Mesenchymal stem cell (in vitro differentiated cells and primary cell): ENCODE measurements around the gene TBC1D22A.
A peak's percentile ranks its signal among the peaks of the same experiment; 100 is the strongest.

Source experiments
- DNase-seq: peaks from one replicate; pipeline ENCODE4 v3.0.0-alpha.2; 2013
- H2AFZ ChIP-seq: one replicate; pipeline ENCODE4 v1.6.1; 2013; ENCODE audit warnings: low read depth, mild to moderate bottlenecking, control low read depth, inconsistent platforms, low read length, moderate library complexity
- H2AK5ac ChIP-seq: 2 replicates; pipeline ENCODE4 v1.6.1; 2013; ENCODE audit warnings: low read length, moderate library complexity, mild to moderate bottlenecking, inconsistent platforms; ENCODE audit not compliant: severe bottlenecking
- H2BK120ac ChIP-seq: one replicate; pipeline ENCODE4 v1.6.1; 2013; ENCODE audit warnings: low read depth, mild to moderate bottlenecking, inconsistent platforms, low read length, moderate library complexity
- H2BK12ac ChIP-seq, 2 experiments: one replicate each; pipeline ENCODE4 v1.6.1; 2013; ENCODE audit warnings: inconsistent platforms in 2 of 2, low read length in 2 of 2, mild to moderate bottlenecking in 2 of 2, moderate library complexity in 2 of 2, control low read depth in 1 of 2
- H2BK15ac ChIP-seq: one replicate; pipeline ENCODE4 v1.6.1; 2013; ENCODE audit warnings: mild to moderate bottlenecking, low read depth, inconsistent platforms; ENCODE audit not compliant: poor library complexity, severe bottlenecking
- H2BK5ac ChIP-seq: 2 replicates; pipeline ENCODE4 v1.6.1; 2013; ENCODE audit warnings: low read depth, mild to moderate bottlenecking, low read length, control low read depth, inconsistent platforms; ENCODE audit not compliant: poor library complexity, severe bottlenecking
- H3K14ac ChIP-seq, 2 experiments: one replicate each; pipeline ENCODE4 v1.6.1; 2013; ENCODE audit warnings: inconsistent platforms in 2 of 2, low read length in 2 of 2, control low read depth in 1 of 2, mild to moderate bottlenecking in 1 of 2, moderate library complexity in 1 of 2
- H3K18ac ChIP-seq, 2 experiments: one replicate each; pipeline ENCODE4 v1.6.1; 2013; ENCODE audit warnings: inconsistent platforms in 2 of 2, low read length in 2 of 2, control low read depth in 1 of 2, low read depth in 1 of 2, mild to moderate bottlenecking in 1 of 2
- H3K23ac ChIP-seq, 2 experiments: one replicate each; pipeline ENCODE4 v1.6.1; 2013; ENCODE audit warnings: inconsistent platforms in 2 of 2, low read length in 2 of 2, mild to moderate bottlenecking in 2 of 2, moderate library complexity in 2 of 2, control low read depth in 1 of 2
- H3K27ac ChIP-seq: 2 replicates; pipeline ENCODE4 v1.5.1; 2013; ENCODE audit warnings: mild to moderate bottlenecking, moderate library complexity, low read length, control low read depth, inconsistent platforms; ENCODE audit not compliant: poor library complexity, severe bottlenecking
- H3K27me3 ChIP-seq, 2 experiments: 2 replicates each; pipeline versions ENCODE4 v1.6.1 to v1.7.0; 2013; ENCODE audit warnings: low read length in 2 of 2, mild to moderate bottlenecking in 2 of 2, moderate library complexity in 2 of 2, control low read depth in 1 of 2, inconsistent platforms in 1 of 2; ENCODE audit not compliant: control insufficient read depth in 1 of 2, insufficient read depth in 1 of 2
- H3K36me3 ChIP-seq, 2 experiments: 2 replicates each; pipeline versions ENCODE4 v1.6.1 to v1.7.0; 2013; ENCODE audit warnings: low read length in 2 of 2, control low read depth in 1 of 2, inconsistent platforms in 1 of 2, low read depth in 1 of 2, mild to moderate bottlenecking in 1 of 2; ENCODE audit not compliant: insufficient read depth in 2 of 2, control insufficient read depth in 1 of 2
- H3K4ac ChIP-seq, 2 experiments: one replicate each; pipeline ENCODE4 v1.6.1; 2013; ENCODE audit warnings: inconsistent platforms in 2 of 2, low read length in 2 of 2, mild to moderate bottlenecking in 2 of 2, moderate library complexity in 2 of 2, control low read depth in 1 of 2, low read depth in 1 of 2
- H3K4me1 ChIP-seq: 2 replicates; pipeline ENCODE4 v1.6.1; 2013; ENCODE audit warnings: low read depth, low read length, control low read depth; ENCODE audit not compliant: control insufficient read depth, insufficient read depth
- H3K4me2 ChIP-seq: 2 replicates; pipeline ENCODE4 v1.6.1; 2013; ENCODE audit warnings: low read length, mild to moderate bottlenecking, inconsistent platforms; ENCODE audit not compliant: poor library complexity, severe bottlenecking
- H3K4me3 ChIP-seq, 2 experiments: 2 replicates each; pipeline versions ENCODE4 v1.5.1 to v1.7.0; 2013; ENCODE audit warnings: low read length in 2 of 2, mild to moderate bottlenecking in 2 of 2, control low read depth in 1 of 2, low read depth in 1 of 2; ENCODE audit not compliant: insufficient read depth in 1 of 2
- H3K79me1 ChIP-seq: replicated peaks from 2 replicates; pipeline ENCODE4 v1.6.1; 2013; ENCODE audit warnings: mild to moderate bottlenecking, control low read depth, low read length, inconsistent platforms; ENCODE audit not compliant: poor library complexity, severe bottlenecking
- H3K9ac ChIP-seq: 2 replicates; pipeline ENCODE4 v1.7.0; 2013; ENCODE audit warnings: mild to moderate bottlenecking, low read length, moderate library complexity
- H3K9me3 ChIP-seq: 2 replicates; pipeline ENCODE4 v1.7.0; 2013; ENCODE audit warnings: mild to moderate bottlenecking, low read length; ENCODE audit not compliant: control insufficient read depth
- H4K8ac ChIP-seq: one replicate; pipeline ENCODE4 v1.6.1; 2013; ENCODE audit warnings: inconsistent platforms, mild to moderate bottlenecking, low read length, moderate library complexity
- H4K91ac ChIP-seq: one replicate; pipeline ENCODE4 v1.6.1; 2013; ENCODE audit warnings: mild to moderate bottlenecking, low read length, inconsistent platforms
- WGBS: methylation state at CpG from one replicate; pipeline ENCODE4 v1.1.7; 2013; ENCODE audit warnings: mixed read lengths; 5-methylcytosine and 5-hydroxymethylcytosine counted together

TBC1D22A gene

GRCh38 chr22:46757104-46757503 lies 5.3 kb upstream of the TBC1D22A start:
- Histone ChIP-seq H3K23ac (no peak overlapping the region), H3K4me3 (no peak overlapping the region), H3K18ac (no peak overlapping the region), H3K27me3 (no peaks in the 10 kb centered on the region), H3K36me3 (peaks cover 5 to 6% of the 10 kb centered on the region in 2 experiments), H3K9ac (no peak overlapping the region), H2AFZ (no peak overlapping the region), H3K14ac (no peak overlapping the region), H2BK5ac (no peak overlapping the region), H3K4ac (no peak overlapping the region), H2BK120ac (no peak overlapping the region), H3K79me1 (peaks cover 9% of the 10 kb centered on the region), H4K8ac (no peak overlapping the region), H4K91ac (no peak overlapping the region), H3K4me1 (peaks cover 20% of the 10 kb centered on the region), H2AK5ac (no peak overlapping the region), H3K9me3 (peaks cover 4% of the 10 kb centered on the region), H2BK15ac (no peak overlapping the region), H3K27ac (no peak overlapping the region), H3K4me2 (no peak overlapping the region), H2BK12ac (peak overlapping the region in 1 of 2 experiments; percentile 17)
- DNase-seq, result no peak
- 90% methylated on average over 2 of the region's 2 CpGs for WGBS

- no peak overlapping the region for H2BK120ac ChIP-seq
- no peak overlapping the region for H4K8ac ChIP-seq
- no peak overlapping the region for H3K4ac ChIP-seq
- no peak overlapping the region for H3K4me2 ChIP-seq
- H3K27ac ChIP-seq, result no peak overlapping the region
- H2AK5ac ChIP-seq, result no peak overlapping the region
- DNase-seq, result no peak
- H3K14ac ChIP-seq, result no peak overlapping the region
- no peak overlapping the region for H4K91ac ChIP-seq
- peaks cover 20% of the 10 kb centered on the region for H3K4me1 ChIP-seq
- peak overlapping the region in 1 of 2 experiments; percentile 18 for H2BK12ac ChIP-seq
- H3K18ac ChIP-seq, result no peak overlapping the region
- H3K4me3 ChIP-seq, result no peak overlapping the region
- H3K79me1 ChIP-seq, result peaks cover 10% of the 10 kb centered on the region
- no peaks in the 10 kb centered on the region for H3K27me3 ChIP-seq
- no peak overlapping the region for H2BK15ac ChIP-seq
- H3K9me3 ChIP-seq, result peaks cover 4% of the 10 kb centered on the region
- H3K23ac ChIP-seq, result no peak overlapping the region
- no peak overlapping the region for H2BK5ac ChIP-seq
- H3K9ac ChIP-seq, result peak overlapping the region; percentile 7
- 100% methylated on average over 1 of the region's 1 CpG for WGBS
- peaks cover 6 to 7% of the 10 kb centered on the region in 2 experiments for H3K36me3 ChIP-seq
- H2AFZ ChIP-seq, result no peak overlapping the region
Observed at GRCh38 chr22:46758121-46758520, 4.3 kb upstream of the TBC1D22A start.

GRCh38 chr22:46758867-46759290 lies 3.6 kb upstream of the TBC1D22A start:
- Histone ChIP-seq H2BK5ac (no peak overlapping the region), H3K79me1 (peaks cover 10% of the 10 kb centered on the region), H3K18ac (no peak overlapping the region), H3K27ac (peak overlapping the region; percentile 20), H3K9ac (peak overlapping the region; percentile 7), H3K9me3 (peaks cover 4% of the 10 kb centered on the region), H4K8ac (peak overlapping the region; percentile 21), H3K14ac (no peak overlapping the region), H3K4me2 (no peak overlapping the region), H3K27me3 (no peaks in the 10 kb centered on the region), H4K91ac (no peak overlapping the region), H3K36me3 (peaks cover 6 to 7% of the 10 kb centered on the region in 2 experiments), H3K4me3 (no peak overlapping the region), H2BK15ac (no peak overlapping the region), H3K4ac (peak overlapping the region in 1 of 2 experiments; percentile 29), H2AFZ (peak overlapping the region; percentile 30), H3K4me1 (peaks cover 14% of the 10 kb centered on the region), H3K23ac (no peak overlapping the region), H2AK5ac (peak overlapping the region; percentile 27), H2BK120ac (no peak overlapping the region), H2BK12ac (peak overlapping the region in 1 of 2 experiments; percentile 43)
- 53% methylated on average over 6 of the region's 6 CpGs for WGBS
- DNase-seq, result peak; percentile 74

- Histone ChIP-seq H2AFZ (no peak overlapping the region), H3K27me3 (no peaks in the 10 kb centered on the region), H3K79me1 (peaks cover 12% of the 10 kb centered on the region), H3K36me3 (peaks cover 6 to 7% of the 10 kb centered on the region in 2 experiments), H3K4me2 (peak overlapping the region; percentile 69), H3K4ac (no peak overlapping the region), H3K4me3 (peak overlapping the region in 1 of 2 experiments; percentile 99), H2BK5ac (no peak overlapping the region), H3K9me3 (peaks cover 4% of the 10 kb centered on the region), H3K4me1 (peaks cover 6% of the 10 kb centered on the region), H2AK5ac (no peak overlapping the region), H3K9ac (peak overlapping the region; percentile 100), H4K91ac (no peak overlapping the region), H3K27ac (no peak overlapping the region), H2BK15ac (no peak overlapping the region), H2BK120ac (no peak overlapping the region), H2BK12ac (peak overlapping the region in 1 of 2 experiments; percentile 33), H3K18ac (no peak overlapping the region), H4K8ac (peak overlapping the region; percentile 39), H3K14ac (no peak overlapping the region), H3K23ac (no peak overlapping the region)
- no peak for DNase-seq
- WGBS, result 96% methylated on average over 6 of the region's 6 CpGs
Observed at GRCh38 chr22:46761017-46761416, 1.4 kb upstream of the TBC1D22A start.
